ENCODE results near the gene ZNF862.

GRCh38 chr7:149843566-149843965 is 5.4 kb downstream of the ZNF862 start:
- TF ChIP-seq CTCF (IDR thresholded peaks at IDR 0.05): no peak
- TF ChIP-seq POLR2A (IDR thresholded peaks at IDR 0.05): no peak

Data from Peyer's patch (tissue), 4 donors.